Immature natural killer cell (primary cell): ENCODE data around the gene MRPS11. TPM values are rescaled to one million over a fixed set of nuclear protein-coding genes. Genes with fewer than 3 reads are reported as not detected.
A peak's percentile ranks its signal among the peaks of the same experiment; 100 is the strongest.
"Not testable (repeated sequence)": the region's sequence is repeated elsewhere in the genome, so short reads cannot be mapped to it uniquely, and the experiment has no call there.

Experiments
- DNase-seq, 3 donors: peaks; one replicate each; pipeline ENCODE4 v3.0.0; 2022; ENCODE audit warnings: mixed read lengths in 1 of 3
- H3K27ac Mint-ChIP-seq, 6 donors: one replicate each; pipeline ENCODE4 v1.8.0; 2020; ENCODE audit warnings: mixed read lengths in 6 of 6, mild to moderate bottlenecking in 5 of 6, inconsistent platforms in 4 of 6, moderate library complexity in 3 of 6
- H3K27me3 Mint-ChIP-seq, 3 donors: one replicate each; pipeline ENCODE4 v1.8.0; 2020 to 2021; ENCODE audit warnings: low read depth in 3 of 3, mild to moderate bottlenecking in 3 of 3, mixed read lengths in 3 of 3, moderate library complexity in 3 of 3, inconsistent platforms in 1 of 3
- H3K36me3 Mint-ChIP-seq, 3 donors: one replicate each; pipeline ENCODE4 v1.8.0; 2020; ENCODE audit warnings: mixed read lengths in 3 of 3, inconsistent platforms in 2 of 3, mild to moderate bottlenecking in 2 of 3
- H3K4me1 Mint-ChIP-seq, 2 donors: one replicate each; pipeline ENCODE4 v1.8.0; 2020; ENCODE audit warnings: inconsistent platforms in 2 of 2, mild to moderate bottlenecking in 2 of 2, mixed read lengths in 2 of 2, moderate library complexity in 1 of 2
- H3K4me3 Mint-ChIP-seq, 5 donors: one replicate each; pipeline ENCODE4 v1.8.0; 2020; ENCODE audit warnings: mild to moderate bottlenecking in 5 of 5, mixed read lengths in 5 of 5, inconsistent platforms in 3 of 5, moderate library complexity in 3 of 5
- H3K9me3 Mint-ChIP-seq, 6 donors: one replicate each; pipeline ENCODE4 v1.8.0; 2020; ENCODE audit warnings: mild to moderate bottlenecking in 6 of 6, mixed read lengths in 6 of 6, inconsistent platforms in 4 of 6, moderate library complexity in 3 of 6
- polyA plus RNA-seq, 3 donors: library from polyadenylated mRNA; unstranded; fragments of 300-500 nt; fragmentation: Illumina TruSeq; gene quantifications; one replicate each; pipeline ENCODE4 v1.2.3, GENCODE V29; 2021

The MRPS11 gene
- polyA plus RNA-seq, 3 donors from 2014 or later: 82.3 to 90.8 (median 82.6) TPM

DNA sequence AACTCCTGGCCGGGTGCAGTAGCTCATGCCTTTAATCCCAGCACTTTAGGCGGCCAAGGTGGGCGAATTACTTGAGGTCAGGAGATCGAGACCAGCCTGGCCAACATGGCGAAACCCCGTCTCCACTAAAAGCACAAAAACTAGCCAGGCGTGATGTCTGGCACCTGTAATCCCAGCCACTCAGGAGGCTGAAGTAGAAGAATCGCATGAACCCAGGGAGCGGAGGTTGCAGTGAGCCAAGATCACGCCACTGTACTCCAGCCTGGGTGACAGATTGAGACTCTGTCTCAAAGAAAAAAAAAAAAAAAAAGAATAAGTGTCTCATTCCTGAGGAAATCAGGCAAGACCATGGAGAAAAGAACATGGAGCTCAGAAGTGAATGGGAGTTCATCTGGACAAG is 1.2 kb downstream of the MRPS11 start:
- Mint-ChIP-seq H3K36me3 (peaks cover 4 to 12% (median 5%) of the 10 kb centered on the region in 3 donors), H3K4me1 (peaks cover 33 to 35% of the 10 kb centered on the region in 2 donors), H3K27me3 (peaks cover 5 to 14% (median 11%) of the 10 kb centered on the region in 3 donors), H3K4me3 (peak overlapping the region; percentile 85 to 98 (median 97)), H3K27ac (peak overlapping the region in 2 of 6 donors; percentile 97 to 98)
- not testable (repeated sequence) for DNase-seq, H3K9me3 Mint-ChIP-seq

DNA sequence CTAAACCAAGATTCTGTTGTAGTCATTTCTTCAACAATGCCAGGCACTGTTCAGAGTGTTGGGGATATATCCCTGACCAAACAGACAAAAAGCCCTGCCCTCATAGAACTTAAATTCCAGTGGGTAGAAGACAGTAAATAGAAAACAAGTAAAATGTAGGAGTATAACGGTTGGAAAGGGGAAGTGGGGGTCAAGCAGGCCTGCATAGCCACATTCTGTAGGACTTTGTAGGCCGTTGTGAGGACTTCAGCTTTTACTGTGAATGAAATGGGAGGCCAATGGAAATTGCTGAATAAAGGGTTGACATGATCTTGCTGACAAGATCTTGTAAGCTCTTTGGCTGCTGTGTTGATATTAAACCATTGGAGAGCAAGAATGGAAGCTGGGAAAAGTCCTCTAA is 1.8 kb downstream of the MRPS11 start:
- peaks cover 0 to 6% (median 0%) of the 10 kb centered on the region in 3 donors for H3K36me3 Mint-ChIP-seq
- DNase-seq: no peak
- no peak overlapping the region for H3K27ac Mint-ChIP-seq
- H3K9me3 Mint-ChIP-seq: no peaks in the 10 kb centered on the region
- peak overlapping the region in 1 of 5 donors; percentile 98 for H3K4me3 Mint-ChIP-seq
- H3K27me3 Mint-ChIP-seq: peaks cover 5 to 14% (median 11%) of the 10 kb centered on the region in 3 donors
- peaks cover 33 to 35% of the 10 kb centered on the region in 2 donors for H3K4me1 Mint-ChIP-seq

DNA sequence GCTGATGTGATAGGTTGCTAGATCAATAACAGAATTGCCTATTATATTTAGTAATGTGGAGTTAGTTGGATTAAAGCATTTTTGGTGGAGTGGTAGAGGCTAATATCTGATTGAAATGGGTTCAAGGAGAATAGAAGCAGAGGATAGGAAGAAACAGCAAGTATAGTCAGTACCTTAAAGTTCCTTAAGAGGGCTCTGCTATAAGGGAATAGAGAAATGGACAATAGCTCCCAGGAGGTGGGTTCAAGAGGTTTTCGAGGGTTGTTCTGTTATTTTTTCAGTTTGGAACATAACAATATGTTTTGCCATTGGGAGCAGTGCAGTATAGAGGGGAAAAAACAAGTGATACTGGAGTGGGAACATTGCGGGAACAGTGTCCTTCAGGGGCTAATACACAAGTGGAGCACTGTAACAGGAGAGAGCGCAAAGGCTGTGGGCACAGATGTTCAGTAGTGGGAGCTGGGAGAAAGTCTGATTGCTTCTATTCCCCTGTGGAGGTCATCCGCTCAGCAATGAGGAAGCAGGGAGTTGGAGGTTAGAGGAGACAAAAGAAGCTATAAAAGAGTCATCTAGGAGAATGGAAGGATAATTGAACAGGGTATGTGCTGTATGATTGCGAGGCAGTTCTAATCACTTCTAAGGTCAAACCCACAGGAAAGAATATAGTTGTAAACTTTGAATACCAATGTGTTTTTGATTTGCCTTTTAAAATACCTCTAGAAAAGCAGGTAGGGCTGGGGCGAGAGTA is 3.3 kb downstream of the MRPS11 start:
- no peak overlapping the region for H3K4me3 Mint-ChIP-seq

DNA sequence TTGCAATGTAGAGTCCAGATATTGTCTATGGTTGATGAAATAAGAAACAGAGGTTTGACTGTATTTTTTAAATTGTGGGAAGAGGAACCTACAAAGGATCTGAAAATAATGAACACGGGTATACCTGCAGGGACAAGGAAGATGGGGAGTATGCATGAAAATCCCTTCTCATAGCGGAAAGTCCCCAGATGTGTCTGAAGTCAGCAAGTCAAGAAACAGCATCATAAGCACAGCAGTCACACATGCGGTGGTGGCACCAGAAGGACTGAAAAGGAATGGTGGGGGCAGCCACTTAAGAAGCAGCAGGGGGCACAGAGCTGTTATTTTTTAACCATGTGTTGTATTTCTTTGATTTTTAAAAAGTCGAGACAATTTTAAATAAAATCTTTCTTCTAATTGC is 4.7 kb downstream of the MRPS11 start:
- Mint-ChIP-seq H3K4me1 (peaks cover 15 to 18% of the 10 kb centered on the region in 2 donors), H3K36me3 (peaks cover 5 to 19% (median 5%) of the 10 kb centered on the region in 3 donors), H3K4me3 (no peak overlapping the region), H3K27me3 (peaks cover 3 to 5% (median 4%) of the 10 kb centered on the region in 3 donors), H3K9me3 (no peaks in the 10 kb centered on the region), H3K27ac (no peak overlapping the region)
- no peak for DNase-seq

More for the DNA sequence above, 3.3 kb downstream of the MRPS11 start:
- Mint-ChIP-seq H3K9me3 (no peaks in the 10 kb centered on the region), H3K27ac (no peak overlapping the region), H3K36me3 (peaks cover 0 to 15% (median 0%) of the 10 kb centered on the region in 3 donors), H3K27me3 (peaks cover 5 to 14% (median 10%) of the 10 kb centered on the region in 3 donors), H3K4me1 (peaks cover 27 to 30% of the 10 kb centered on the region in 2 donors)
- no peak for DNase-seq

DNA sequence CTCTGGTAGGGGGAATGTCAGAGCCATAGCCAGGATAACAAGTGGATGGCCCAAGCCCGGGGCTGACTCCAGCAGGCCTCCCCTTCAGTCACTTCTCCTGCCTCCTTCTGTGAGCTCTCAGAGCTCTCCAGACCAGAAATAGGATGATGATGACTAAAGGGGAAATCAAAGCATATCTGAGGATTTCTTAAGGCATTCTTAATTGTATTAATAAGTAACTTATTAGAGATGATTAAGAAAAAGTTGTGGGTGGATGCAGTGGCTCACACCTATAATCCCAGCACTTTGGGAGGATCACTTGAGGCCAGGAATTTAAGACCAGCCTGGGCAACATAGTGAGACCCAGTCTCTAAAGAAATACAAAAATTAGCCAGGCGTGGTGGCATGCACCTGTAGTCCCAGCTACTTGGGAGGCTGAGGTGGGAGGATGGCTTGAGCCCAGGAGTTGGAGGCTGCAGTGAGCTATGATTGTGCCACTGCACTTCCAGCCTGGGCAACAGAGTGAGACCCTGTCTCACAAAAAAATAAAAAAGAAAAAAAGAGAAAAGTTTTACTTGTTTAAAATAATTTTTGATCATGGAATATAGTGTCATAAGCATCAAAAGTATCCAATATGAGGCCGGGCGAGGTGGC is 6.3 kb downstream of the MRPS11 start:
- not testable (repeated sequence) for H3K9me3 Mint-ChIP-seq, DNase-seq, H3K27ac Mint-ChIP-seq, H3K4me3 Mint-ChIP-seq, H3K4me1 Mint-ChIP-seq, H3K27me3 Mint-ChIP-seq
- peaks cover 5 to 27% (median 9%) of the 10 kb centered on the region in 3 donors for H3K36me3 Mint-ChIP-seq

DNA sequence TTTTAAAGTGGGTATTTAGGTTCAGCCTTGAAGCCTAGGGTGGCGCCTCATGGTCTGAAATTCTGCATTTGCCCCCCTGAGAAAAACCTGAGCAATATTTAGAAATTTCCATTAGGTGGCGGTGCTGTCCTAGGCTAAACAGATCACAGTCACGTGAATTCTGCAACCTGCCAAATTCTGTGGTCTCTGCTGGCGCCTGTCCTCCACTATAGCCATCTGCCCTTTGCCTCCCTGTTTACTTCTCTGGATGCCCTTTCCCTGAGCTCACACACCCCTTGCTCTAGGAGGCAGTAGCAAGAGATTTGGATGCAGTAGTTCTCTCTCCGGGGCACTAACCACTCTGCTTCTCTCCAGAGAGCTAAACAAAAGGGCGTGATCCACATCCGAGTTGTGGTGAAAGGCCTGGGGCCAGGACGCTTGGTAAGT is 9.1 kb downstream of the MRPS11 start:
- Mint-ChIP-seq H3K36me3 (peaks cover 5 to 27% (median 9%) of the 10 kb centered on the region in 3 donors), H3K27me3 (peaks cover 0 to 2% (median 0%) of the 10 kb centered on the region in 3 donors), H3K9me3 (no peaks in the 10 kb centered on the region), H3K27ac (peak overlapping the region in 1 of 6 donors; percentile 65), H3K4me1 (no peaks in the 10 kb centered on the region), H3K4me3 (no peak overlapping the region)
- DNase-seq: no peak

DNA sequence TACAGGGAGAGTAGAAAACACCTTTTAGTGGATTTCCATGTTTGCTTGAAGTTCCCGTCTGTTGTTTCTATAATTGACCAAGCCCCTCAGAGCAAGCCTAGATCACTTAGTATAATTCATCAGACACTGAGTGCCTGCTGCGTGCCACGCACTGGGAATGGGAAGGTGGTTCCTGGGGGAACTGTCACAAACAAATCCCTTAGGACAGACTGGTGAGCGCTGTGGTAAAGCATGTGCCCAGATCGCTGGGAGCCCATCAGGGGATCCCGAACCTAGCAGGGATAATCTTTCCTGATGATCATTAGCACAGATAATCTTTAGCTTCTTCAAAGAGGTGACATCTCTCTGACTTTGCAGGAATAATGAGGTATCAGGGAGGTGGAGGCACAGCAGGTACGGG is 9.6 kb downstream of the MRPS11 start:
- Mint-ChIP-seq H3K36me3 (peaks cover 5 to 27% (median 9%) of the 10 kb centered on the region in 3 donors), H3K9me3 (no peaks in the 10 kb centered on the region), H3K27ac (peak overlapping the region in 1 of 6 donors; percentile 65), H3K27me3 (peaks cover 0 to 2% (median 0%) of the 10 kb centered on the region in 3 donors), H3K4me3 (no peak overlapping the region), H3K4me1 (no peaks in the 10 kb centered on the region)
- DNase-seq: no peak

DNA sequence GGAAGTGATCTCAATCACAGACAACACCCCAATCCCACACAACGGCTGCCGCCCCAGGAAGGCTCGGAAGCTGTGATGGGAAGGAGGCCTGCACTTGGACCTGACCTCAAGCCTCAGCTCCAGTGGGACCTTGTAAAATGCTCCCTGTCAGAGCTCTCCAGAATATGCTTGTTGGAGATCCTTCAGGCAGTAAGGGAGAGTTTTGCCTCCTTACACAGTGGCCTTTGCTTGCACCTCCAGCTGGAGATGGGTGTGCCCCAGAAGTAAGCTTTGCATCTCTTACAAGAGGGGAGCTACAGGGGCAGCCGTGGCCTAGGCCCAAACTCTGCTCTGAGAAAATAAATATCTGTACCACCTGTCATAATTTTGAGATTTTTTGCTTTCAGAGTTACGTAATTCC is 10.4 kb downstream of the MRPS11 start:
- H3K4me1 Mint-ChIP-seq: no peaks in the 10 kb centered on the region
- H3K9me3 Mint-ChIP-seq: no peaks in the 10 kb centered on the region
- no peak for DNase-seq
- no peak overlapping the region for H3K4me3 Mint-ChIP-seq
- H3K36me3 Mint-ChIP-seq: peaks cover 5 to 24% (median 9%) of the 10 kb centered on the region in 3 donors
- H3K27me3 Mint-ChIP-seq: peaks cover 0 to 2% (median 0%) of the 10 kb centered on the region in 3 donors
- H3K27ac Mint-ChIP-seq: no peak overlapping the region

DNA sequence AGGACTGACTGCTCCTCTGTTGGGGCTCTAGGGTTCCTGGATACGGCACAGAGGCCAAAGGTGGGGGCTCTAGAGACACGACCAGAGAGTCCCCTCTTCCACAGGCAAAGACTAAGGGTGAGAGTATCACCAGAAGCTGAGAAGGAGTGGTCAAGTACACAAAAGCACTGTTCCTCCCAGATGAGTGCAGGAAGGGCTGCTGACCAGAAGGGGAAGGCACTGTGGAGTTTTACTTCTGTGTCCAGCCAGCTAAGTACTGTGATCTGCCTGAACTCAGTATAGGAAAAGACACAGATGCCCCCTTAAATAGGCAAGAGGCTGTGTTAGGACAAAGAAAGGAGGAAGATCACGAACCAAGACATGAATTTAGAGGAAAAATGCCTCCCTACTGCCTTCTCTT is 11.7 kb downstream of the MRPS11 start:
- peaks cover 0 to 2% (median 0%) of the 10 kb centered on the region in 3 donors for H3K27me3 Mint-ChIP-seq
- no peaks in the 10 kb centered on the region for H3K9me3 Mint-ChIP-seq
- H3K36me3 Mint-ChIP-seq: peaks cover 5 to 20% (median 9%) of the 10 kb centered on the region in 3 donors
- DNase-seq: no peak
- no peak overlapping the region for H3K4me3 Mint-ChIP-seq
- no peaks in the 10 kb centered on the region for H3K4me1 Mint-ChIP-seq
- no peak overlapping the region for H3K27ac Mint-ChIP-seq

DNA sequence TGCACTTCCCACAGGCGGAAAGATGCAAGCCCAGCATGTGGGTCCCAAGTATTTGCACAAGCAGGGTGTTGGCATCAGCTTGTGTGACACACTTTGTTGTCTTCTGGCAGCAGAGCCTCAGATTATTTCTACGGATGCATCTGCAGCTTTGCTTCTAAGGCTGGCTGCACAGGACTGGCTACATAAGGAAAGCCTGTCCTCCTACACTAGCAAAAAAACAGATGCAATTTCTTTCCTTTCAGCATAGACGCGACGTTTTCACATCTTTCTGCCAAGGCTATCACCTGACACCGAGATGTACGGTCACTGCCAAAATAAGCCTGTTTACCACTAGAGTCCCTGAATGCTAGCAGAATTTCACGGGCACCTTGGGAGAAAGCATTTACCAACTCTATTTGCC is 13.5 kb downstream of the MRPS11 start:
- H3K4me3 Mint-ChIP-seq: no peak overlapping the region
- peaks cover 0 to 2% (median 0%) of the 10 kb centered on the region in 3 donors for H3K27me3 Mint-ChIP-seq
- no peak for DNase-seq
- no peaks in the 10 kb centered on the region for H3K9me3 Mint-ChIP-seq
- peaks cover 5 to 12% (median 9%) of the 10 kb centered on the region in 3 donors for H3K36me3 Mint-ChIP-seq
- H3K27ac Mint-ChIP-seq: no peak overlapping the region
- no peaks in the 10 kb centered on the region for H3K4me1 Mint-ChIP-seq

DNA sequence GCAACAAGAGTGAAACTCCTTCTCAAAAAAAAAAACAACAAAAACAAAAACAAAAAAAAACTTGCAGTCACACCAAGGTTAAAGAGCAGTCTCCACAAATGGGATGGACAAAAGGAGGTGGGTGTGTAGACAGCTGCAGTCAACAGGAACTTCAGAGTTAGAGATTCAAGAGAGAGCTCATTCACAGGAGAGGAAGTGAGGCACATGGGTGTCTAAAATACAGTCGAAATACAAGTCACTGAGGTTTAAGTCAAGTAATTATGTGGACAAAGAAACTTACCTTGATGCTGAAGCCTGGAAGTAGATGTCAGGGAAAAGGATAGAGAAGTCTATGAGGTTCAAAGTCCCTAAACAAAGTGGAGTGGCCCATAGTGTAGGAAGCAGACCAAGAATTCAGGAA is 14.8 kb downstream of the MRPS11 start:
- DNase-seq: no peak
- Mint-ChIP-seq H3K36me3 (peaks cover 0 to 7% (median 4%) of the 10 kb centered on the region in 3 donors), H3K4me1 (no peaks in the 10 kb centered on the region), H3K4me3 (no peak overlapping the region), H3K27me3 (peaks cover 0 to 2% (median 0%) of the 10 kb centered on the region in 3 donors), H3K27ac (no peak overlapping the region), H3K9me3 (no peaks in the 10 kb centered on the region)

DNA sequence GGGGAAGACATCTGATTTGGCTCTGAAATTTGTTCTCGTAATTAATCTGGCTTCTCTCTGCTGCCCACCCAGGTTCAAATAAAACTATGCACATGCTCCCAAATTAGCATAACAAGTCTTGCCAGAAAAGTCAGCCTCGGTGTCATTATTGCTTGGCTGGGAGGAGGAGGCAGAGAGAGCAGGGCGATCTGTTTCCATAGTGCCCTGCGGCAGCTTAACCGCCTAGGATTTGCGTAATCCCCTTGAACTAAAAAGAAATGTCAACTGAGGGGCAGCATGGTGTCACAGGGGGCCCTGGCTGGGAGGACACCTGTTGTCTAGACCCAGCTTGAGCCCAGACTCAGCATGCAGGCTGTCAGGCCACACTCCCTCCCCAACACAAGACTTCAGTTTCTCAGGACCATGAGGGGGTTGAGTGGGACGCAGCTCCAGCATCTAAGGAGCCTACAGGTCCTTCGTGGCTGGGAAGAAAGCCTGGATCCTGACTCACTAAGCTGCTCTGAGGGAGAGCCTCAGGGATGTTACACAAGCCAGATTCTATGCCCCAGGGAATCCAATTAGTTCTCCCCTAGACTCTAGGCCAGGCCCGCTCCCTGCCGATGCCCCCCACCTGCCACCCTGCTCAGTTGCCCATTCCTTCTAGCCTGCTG is 17.3 kb downstream of the MRPS11 start:
- H3K27ac Mint-ChIP-seq: no peak overlapping the region
- H3K4me1 Mint-ChIP-seq: no peaks in the 10 kb centered on the region
- no peaks in the 10 kb centered on the region for H3K36me3 Mint-ChIP-seq
- H3K9me3 Mint-ChIP-seq: no peaks in the 10 kb centered on the region
- no peak for DNase-seq
- H3K27me3 Mint-ChIP-seq: peaks cover 0 to 2% (median 0%) of the 10 kb centered on the region in 3 donors
- no peak overlapping the region for H3K4me3 Mint-ChIP-seq

DNA sequence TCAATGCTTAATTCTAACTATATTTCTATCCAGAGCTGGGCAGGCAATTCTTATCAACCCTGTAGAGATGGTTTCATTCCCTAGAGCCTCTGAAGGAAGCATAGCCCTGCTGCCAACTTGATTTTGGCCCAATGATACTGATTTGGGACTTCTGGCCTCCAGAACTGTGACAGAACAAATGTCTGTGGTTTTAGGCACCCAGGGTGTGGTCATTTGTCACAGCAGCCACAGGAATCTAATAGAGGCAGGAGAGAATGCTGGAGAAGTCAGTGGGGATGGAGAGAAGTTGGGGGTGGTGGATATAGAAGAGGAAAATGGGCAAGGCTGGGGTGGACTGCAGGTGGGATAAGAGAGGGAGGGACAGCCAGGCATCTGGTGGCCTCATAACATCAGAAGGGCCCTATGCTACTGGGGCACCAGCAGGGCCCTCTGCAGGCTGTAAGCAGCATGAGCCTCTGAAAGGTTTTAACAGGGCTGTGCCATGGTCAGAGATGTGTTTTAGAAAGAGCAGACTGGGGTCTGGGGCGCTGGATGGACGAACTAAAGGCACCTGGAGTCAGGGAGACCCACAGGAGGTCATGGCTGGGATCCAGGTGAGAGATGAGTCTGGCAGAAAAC is 19.8 kb downstream of the MRPS11 start:
- Mint-ChIP-seq H3K27ac (peak overlapping the region in 1 of 6 donors; percentile 21), H3K9me3 (no peaks in the 10 kb centered on the region), H3K4me3 (no peak overlapping the region), H3K4me1 (no peaks in the 10 kb centered on the region), H3K36me3 (no peaks in the 10 kb centered on the region), H3K27me3 (peaks cover 0 to 4% (median 2%) of the 10 kb centered on the region in 3 donors)
- DNase-seq: no peak
